ENCODE data around the gene FRYL. TPM values are rescaled to one million over a fixed set of nuclear protein-coding genes. Genes with fewer than 3 reads are reported as not detected.

The FRYL gene
- total and polyA plus RNA-seq, 2 of the 8 experiments (the other 6 are each of a cell fraction or from before 2014, with no cell fraction given), result 8.0 to 36.5 TPM

GRCh38 chr4:48705609-48706008, 74.5 kb downstream of the FRYL start:
- Histone ChIP-seq H3K4me1 (replicated peaks in 1 of 4; ENCODE audit: control insufficient read depth in 3 of 4, insufficient read depth in 4 of 4, low read length in 3 of 4) (peaks cover 3 to 6% (median 5%) of the 10 kb centered on the region in 4 experiments; a peak in 5 of 7 replicates), H3K23ac (ENCODE audit: insufficient read length) (no peak overlapping the region), H3K23me2 (ENCODE audit: low read depth, low read length) (no peaks in the 10 kb centered on the region; the same call in 1 of the 2 replicates), H3K14ac (ENCODE audit: insufficient read length) (no peak overlapping the region), H2BK5ac (ENCODE audit: low read depth, low read length) (no peak overlapping the region), H4K5ac (ENCODE audit: insufficient read length, low read depth, low read length) (no peak overlapping the region), H4K8ac (ENCODE audit: extremely low read depth, insufficient read depth, low read length) (no peak overlapping the region), H3K4me3 (ENCODE audit: extremely low read depth in 1 of 4, insufficient read depth in 2 of 4, low read depth in 3 of 4, low read length in 4 of 4) (no peak overlapping the region), H3K4me2 (ENCODE audit: insufficient read depth in 1 of 2, low read depth in 2 of 2, low read length in 2 of 2) (no peak overlapping the region), H3K27me3 (replicated peaks in 1 of 4; ENCODE audit: control insufficient read depth in 3 of 4, extremely low read depth in 1 of 4, insufficient read depth in 3 of 4, low read length in 3 of 4) (no peaks in the 10 kb centered on the region), H3K79me2 (ENCODE audit: control insufficient read depth in 1 of 2, insufficient read depth in 2 of 2, low read length in 2 of 2) (peaks cover 0 to 49% of the 10 kb centered on the region in 2 experiments; a peak in 2 of 4 replicates), H2BK12ac (ENCODE audit: low read depth, low read length) (no peak overlapping the region), H2BK120ac (replicated peaks; ENCODE audit: low read depth, low read length) (no peak overlapping the region), H3K27ac (ENCODE audit: low read depth, low read length) (no peak overlapping the region), H3K56ac (replicated peaks; ENCODE audit: insufficient read length, low read depth, low read length) (no peak overlapping the region), H4K91ac (replicated peaks; ENCODE audit: insufficient read length, low read length) (no peak overlapping the region), H3K9me3 (ENCODE audit: insufficient read depth in 2 of 2, low read depth in 1 of 2, low read length in 1 of 2) (no peaks in the 10 kb centered on the region), H3K9ac (replicated peaks in 1 of 4; ENCODE audit: extremely low read depth in 1 of 4, low read depth in 3 of 4, low read length in 3 of 4) (no peak overlapping the region), H2AK5ac (ENCODE audit: low read depth, low read length) (no peak overlapping the region), H4K20me1 (replicated peaks in 1 of 2; ENCODE audit: control insufficient read depth in 1 of 2, insufficient read depth in 2 of 2, low read length in 2 of 2) (no peaks in the 10 kb centered on the region), H2BK20ac (ENCODE audit: low read length) (no peak overlapping the region), H2BK15ac (ENCODE audit: low read length) (no peak overlapping the region), H3K79me1 (ENCODE audit: low read depth, low read length) (no peaks in the 10 kb centered on the region; the same call in 1 of the 2 replicates), H3K36me3 (ENCODE audit: control insufficient read depth in 2 of 4, insufficient read depth in 4 of 4, low read length in 3 of 4) (peaks cover 0 to 6% (median 0%) of the 10 kb centered on the region in 4 experiments; a peak in 3 of 8 replicates), H3K4ac (replicated peaks; ENCODE audit: insufficient read length, low read depth, low read length) (no peak overlapping the region), H3K18ac (ENCODE audit: extremely low read depth, low read length) (no peak overlapping the region), H2AFZ (ENCODE audit: low read length) (no peak overlapping the region)
- DNase-seq (ENCODE audit: low read depth in 1 of 2, low spot score in 2 of 2) (no peak), FAIRE-seq (no peak)
- ChIA-PET POLR2A (ENCODE audit: partially characterized antibody) (no interaction called here), CTCF (ENCODE audit: partially characterized antibody) (no interaction called here)
- TF ChIP-seq GTF2F1 (IDR thresholded peaks at IDR 0.05; ENCODE audit: borderline replicate concordance, low read depth, low read length) (no peak), ZNF274 (IDR thresholded peaks at IDR 0.05; ENCODE audit: borderline replicate concordance, extremely low read depth, low read length) (no peak), BCL11A (IDR thresholded peaks at IDR 0.05; ENCODE audit: low read depth in 2 of 2, low read length in 2 of 2) (no peak), EP300 (IDR thresholded peaks at IDR 0.05; ENCODE audit: borderline replicate concordance in 1 of 2, low read depth in 2 of 2, low read length in 2 of 2) (no peak), KDM5A (IDR thresholded peaks at IDR 0.05; ENCODE audit: low read length) (no peak), POLR2AphosphoS5 (IDR thresholded peaks at IDR 0.05; ENCODE audit: low read depth, low read length) (no peak), ASH2L (IDR thresholded peaks at IDR 0.05; ENCODE audit: low read length) (no peak), SAP30 (IDR thresholded peaks at IDR 0.05; ENCODE audit: insufficient read depth, insufficient replicate concordance, low read length) (no peak), SIN3A (conservative IDR thresholded peaks at IDR 0.05 in 1 of 2, IDR thresholded peaks at IDR 0.05 in 1 of 2; ENCODE audit: low read depth in 1 of 2, low read length in 2 of 2) (no peak), BACH1 (IDR thresholded peaks at IDR 0.05; ENCODE audit: low read length) (no peak), CBX5 (IDR thresholded peaks at IDR 0.05; ENCODE audit: low read depth, low read length) (no peak), TAF7 (optimal IDR thresholded peaks at IDR 0.05; ENCODE audit: borderline replicate concordance, low read depth, low read length) (no peak), RNF2 (IDR thresholded peaks at IDR 0.05; ENCODE audit: borderline replicate concordance, low read depth, low read length, missing control alignments, poor library complexity, severe bottlenecking) (no peak)
- WGBS, 2 experiments (ENCODE audit: extremely low coverage in 1 of 2, insufficient coverage in 1 of 2, insufficient read length in 1 of 2, insufficient replicate concordance in 2 of 2, low coverage in 1 of 2, low lambda C conversion rate in 2 of 2, missing lambda C conversion rate in 1 of 2), result 90% methylated on average over 3 of the region's 3 CpGs; no CpG with 5 or more reads in 1 of the 2 experiments

Data from H1 (cell line).